ENCODE data around the gene CCDC59. TPM values are rescaled to one million over a fixed set of nuclear protein-coding genes. Genes with fewer than 3 reads are reported as not detected.

Gene CCDC59
- total and polyA plus RNA-seq, 11 donors = 20.0 to 44.2 (median 25.6) TPM

GRCh38 chr12:82400819-82401218, 42.6 kb upstream of the CCDC59 start:
- WGBS, 4 donors = 57 to 75% (median 62%) methylated on average over 2 of the region's 2 CpGs
- peaks cover 0 to 34% (median 12%) of the 10 kb centered on the region in 9 donors for H3K36me3 ChIP-seq
- H3K4me1 ChIP-seq = peaks cover 0 to 3% (median 0%) of the 10 kb centered on the region in 12 donors
- intact Hi-C loops (cut with DNase I) = no loop called here
- ATAC-seq (no peak), DNase-seq (no peak)
- no peak for TF ChIP-seq POLR2A (IDR thresholded peaks at IDR 0.05)
- TF ChIP-seq CTCF (IDR thresholded peaks at IDR 0.05) = no peak
- H3K4me3 ChIP-seq = no peak overlapping the region
- no peaks in the 10 kb centered on the region for H3K27me3 ChIP-seq
- peaks cover 0 to 13% (median 0%) of the 10 kb centered on the region in 12 donors for H3K9me3 ChIP-seq
- H3K27ac ChIP-seq = no peak overlapping the region

GRCh38 chr12:82398879-82399278, 40.7 kb upstream of the CCDC59 start:
- Histone ChIP-seq H3K4me3 (no peak overlapping the region), H3K4me1 (peaks cover 0 to 3% (median 0%) of the 10 kb centered on the region in 12 donors), H3K27ac (no peak overlapping the region), H3K27me3 (no peaks in the 10 kb centered on the region), H3K9me3 (peaks cover 0 to 13% (median 0%) of the 10 kb centered on the region in 12 donors), H3K36me3 (peaks cover 0 to 45% (median 16%) of the 10 kb centered on the region in 9 donors)
- TF ChIP-seq CTCF (IDR thresholded peaks at IDR 0.05) (no peak), POLR2A (IDR thresholded peaks at IDR 0.05) (no peak)
- no peak for ATAC-seq
- no peak for DNase-seq
- intact Hi-C loops (cut with DNase I) = no loop called here

GRCh38 chr12:82383930-82384552, 25.9 kb upstream of the CCDC59 start:
- DNase-seq (no peak), ATAC-seq (peak in 1 of 4 donors; percentile 52)
- TF ChIP-seq CTCF (IDR thresholded peaks at IDR 0.05) (peak in 7 of 12 donors; percentile 18 to 45 (median 31)), POLR2A (IDR thresholded peaks at IDR 0.05) (no peak)
- Histone ChIP-seq H3K4me3 (no peak overlapping the region), H3K4me1 (peaks cover 0 to 10% (median 0%) of the 10 kb centered on the region in 12 donors), H3K36me3 (peaks cover 0 to 18% (median 8%) of the 10 kb centered on the region in 9 donors), H3K27me3 (no peaks in the 10 kb centered on the region), H3K27ac (no peak overlapping the region), H3K9me3 (no peaks in the 10 kb centered on the region)
- 59 to 68% (median 60%) methylated on average over 2 of the region's 2 CpGs for WGBS, 4 donors
- intact Hi-C loops (cut with DNase I) = no loop called here

GRCh38 chr12:82378997-82379396, 20.8 kb upstream of the CCDC59 start:
- no peak overlapping the region for H3K27ac ChIP-seq
- H3K4me3 ChIP-seq = no peak overlapping the region
- peaks cover 0 to 3% (median 0%) of the 10 kb centered on the region in 12 donors for H3K4me1 ChIP-seq
- TF ChIP-seq CTCF (IDR thresholded peaks at IDR 0.05) (no peak), POLR2A (IDR thresholded peaks at IDR 0.05) (no peak)
- peaks cover 0 to 16% (median 9%) of the 10 kb centered on the region in 12 donors for H3K9me3 ChIP-seq
- H3K27me3 ChIP-seq = no peaks in the 10 kb centered on the region
- peaks cover 0 to 7% (median 3%) of the 10 kb centered on the region in 9 donors for H3K36me3 ChIP-seq
- intact Hi-C loops (cut with DNase I) = no loop called here
- DNase-seq = no peak
- no peak for ATAC-seq

Data from heart left ventricle (tissue), 16 donors.